ENCODE results near the gene DACT2. TPM values are rescaled to one million over a fixed set of nuclear protein-coding genes. Genes with fewer than 3 reads are reported as not detected.

DACT2 gene
- total and polyA plus RNA-seq, 2 donors (not counting 1 experiment from before 2014, with no cell fraction given): not detected

GRCh38 chr6:168352096-168352495, 32.5 kb upstream of the DACT2 start:
- Histone ChIP-seq H3K4me1 (ENCODE audit: control insufficient read depth, extremely low read depth, insufficient read depth, low read length) (no peaks in the 10 kb centered on the region), H3K4me2 (ENCODE audit: extremely low read depth, insufficient read depth, low read length) (no peak overlapping the region), H3K36me3 (ENCODE audit: control insufficient read depth, insufficient read depth, low read length) (no peaks in the 10 kb centered on the region), H3K79me2 (ENCODE audit: control insufficient read depth, insufficient read depth, low read length) (no peaks in the 10 kb centered on the region), H2AFZ (ENCODE audit: low read length) (no peak overlapping the region), H4K20me1 (ENCODE audit: control insufficient read depth, extremely low read depth, insufficient read depth, low read length) (no peaks in the 10 kb centered on the region), H3K9me3 (ENCODE audit: control insufficient read depth, insufficient read depth, low read depth, low read length) (no peaks in the 10 kb centered on the region), H3K4me3 (replicated peaks in 1 of 4; ENCODE audit: control extremely low read depth in 1 of 4, insufficient read depth in 1 of 4, low read depth in 3 of 4, low read length in 4 of 4) (no peak overlapping the region), H3K27ac (ENCODE audit: insufficient read depth, low read length) (no peak overlapping the region), H3K27me3 (ENCODE audit: control insufficient read depth, insufficient read depth, low read length) (no peaks in the 10 kb centered on the region), H3K9ac (ENCODE audit: insufficient read depth, low read length) (no peak overlapping the region)
- TF ChIP-seq EZH2 (IDR thresholded peaks at IDR 0.05; ENCODE audit: low read length, missing control alignments): no peak
- TF ChIP-seq, protein P1, sequence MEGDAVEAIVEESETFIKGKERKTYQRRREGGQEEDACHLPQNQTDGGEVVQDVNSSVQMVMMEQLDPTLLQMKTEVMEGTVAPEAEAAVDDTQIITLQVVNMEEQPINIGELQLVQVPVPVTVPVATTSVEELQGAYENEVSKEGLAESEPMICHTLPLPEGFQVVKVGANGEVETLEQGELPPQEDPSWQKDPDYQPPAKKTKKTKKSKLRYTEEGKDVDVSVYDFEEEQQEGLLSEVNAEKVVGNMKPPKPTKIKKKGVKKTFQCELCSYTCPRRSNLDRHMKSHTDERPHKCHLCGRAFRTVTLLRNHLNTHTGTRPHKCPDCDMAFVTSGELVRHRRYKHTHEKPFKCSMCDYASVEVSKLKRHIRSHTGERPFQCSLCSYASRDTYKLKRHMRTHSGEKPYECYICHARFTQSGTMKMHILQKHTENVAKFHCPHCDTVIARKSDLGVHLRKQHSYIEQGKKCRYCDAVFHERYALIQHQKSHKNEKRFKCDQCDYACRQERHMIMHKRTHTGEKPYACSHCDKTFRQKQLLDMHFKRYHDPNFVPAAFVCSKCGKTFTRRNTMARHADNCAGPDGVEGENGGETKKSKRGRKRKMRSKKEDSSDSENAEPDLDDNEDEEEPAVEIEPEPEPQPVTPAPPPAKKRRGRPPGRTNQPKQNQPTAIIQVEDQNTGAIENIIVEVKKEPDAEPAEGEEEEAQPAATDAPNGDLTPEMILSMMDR (conservative IDR thresholded peaks at IDR 0.05 in 1 of 2, IDR thresholded peaks at IDR 0.05 in 1 of 2; ENCODE audit: low read depth in 1 of 2, low read length in 2 of 2): no peak
- DNase-seq (ENCODE audit: low read depth in 2 of 2): no peak

- H3K36me3 ChIP-seq (ENCODE audit: control insufficient read depth, insufficient read depth, low read length): no peaks in the 10 kb centered on the region
- no peaks in the 10 kb centered on the region for H3K79me2 ChIP-seq (ENCODE audit: control insufficient read depth, insufficient read depth, low read length)
- DNase-seq (ENCODE audit: low read depth in 2 of 2): no peak
- no peaks in the 10 kb centered on the region for H4K20me1 ChIP-seq (ENCODE audit: control insufficient read depth, extremely low read depth, insufficient read depth, low read length)
- no peak overlapping the region for H3K9ac ChIP-seq (ENCODE audit: insufficient read depth, low read length)
- no peaks in the 10 kb centered on the region for H3K9me3 ChIP-seq (ENCODE audit: control insufficient read depth, insufficient read depth, low read depth, low read length)
- TF ChIP-seq EZH2 (IDR thresholded peaks at IDR 0.05; ENCODE audit: low read length, missing control alignments): no peak
- TF ChIP-seq, protein P1 (conservative IDR thresholded peaks at IDR 0.05 in 1 of 2, IDR thresholded peaks at IDR 0.05 in 1 of 2; ENCODE audit: low read depth in 1 of 2, low read length in 2 of 2): no peak
- H3K4me2 ChIP-seq (ENCODE audit: extremely low read depth, insufficient read depth, low read length): no peak overlapping the region
- H3K27ac ChIP-seq (ENCODE audit: insufficient read depth, low read length): no peak overlapping the region
- H3K4me3 ChIP-seq (replicated peaks in 1 of 4; ENCODE audit: control extremely low read depth in 1 of 4, insufficient read depth in 1 of 4, low read depth in 3 of 4, low read length in 4 of 4): no peak overlapping the region
- no peak overlapping the region for H2AFZ ChIP-seq (ENCODE audit: low read length)
- H3K4me1 ChIP-seq (ENCODE audit: control insufficient read depth, extremely low read depth, insufficient read depth, low read length): no peaks in the 10 kb centered on the region
- no peaks in the 10 kb centered on the region for H3K27me3 ChIP-seq (ENCODE audit: control insufficient read depth, insufficient read depth, low read length)
Measured at GRCh38 chr6:168349718-168350210, 30.2 kb upstream of the DACT2 start.

DNA sequence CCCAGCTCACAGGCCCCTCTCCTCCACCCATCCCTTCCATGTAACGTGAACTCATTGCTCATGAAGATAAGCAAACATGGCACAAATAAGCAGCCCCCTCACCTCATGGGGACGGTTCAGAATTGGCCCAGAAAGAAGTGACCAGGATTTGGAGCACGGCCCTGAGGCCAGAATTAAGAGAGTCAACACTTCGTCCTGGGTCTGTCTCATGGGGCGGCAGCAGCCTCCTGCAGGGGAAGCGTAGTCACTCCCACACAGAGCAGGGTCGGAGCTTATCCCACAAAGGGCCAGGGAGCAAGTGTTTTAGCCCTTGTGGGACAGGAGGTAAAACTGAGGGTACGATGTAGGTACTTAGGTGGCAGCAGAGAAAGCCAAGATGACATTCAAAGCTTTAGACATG, 28.6 kb upstream of the DACT2 start:
- no peak overlapping the region for H3K9ac ChIP-seq (ENCODE audit: insufficient read depth, low read length)
- no peaks in the 10 kb centered on the region for H3K4me1 ChIP-seq (ENCODE audit: control insufficient read depth, extremely low read depth, insufficient read depth, low read length)
- H2AFZ ChIP-seq (ENCODE audit: low read length): no peak overlapping the region
- TF ChIP-seq, protein P1 (conservative IDR thresholded peaks at IDR 0.05 in 1 of 2, IDR thresholded peaks at IDR 0.05 in 1 of 2; ENCODE audit: low read depth in 1 of 2, low read length in 2 of 2): no peak
- no peak for TF ChIP-seq EZH2 (IDR thresholded peaks at IDR 0.05; ENCODE audit: low read length, missing control alignments)
- no peak overlapping the region for H3K4me3 ChIP-seq (replicated peaks in 1 of 4; ENCODE audit: control extremely low read depth in 1 of 4, insufficient read depth in 1 of 4, low read depth in 3 of 4, low read length in 4 of 4)
- no peak for DNase-seq (ENCODE audit: low read depth in 2 of 2)
- H3K79me2 ChIP-seq (ENCODE audit: control insufficient read depth, insufficient read depth, low read length): no peaks in the 10 kb centered on the region
- H3K9me3 ChIP-seq (ENCODE audit: control insufficient read depth, insufficient read depth, low read depth, low read length): no peaks in the 10 kb centered on the region
- no peak overlapping the region for H3K27ac ChIP-seq (ENCODE audit: insufficient read depth, low read length)
- H3K36me3 ChIP-seq (ENCODE audit: control insufficient read depth, insufficient read depth, low read length): no peaks in the 10 kb centered on the region
- no peaks in the 10 kb centered on the region for H4K20me1 ChIP-seq (ENCODE audit: control insufficient read depth, extremely low read depth, insufficient read depth, low read length)
- no peak overlapping the region for H3K4me2 ChIP-seq (ENCODE audit: extremely low read depth, insufficient read depth, low read length)
- H3K27me3 ChIP-seq (ENCODE audit: control insufficient read depth, insufficient read depth, low read length): no peaks in the 10 kb centered on the region
